ENCODE data around the gene ADAMTSL1.

The ADAMTSL1 gene

DNA sequence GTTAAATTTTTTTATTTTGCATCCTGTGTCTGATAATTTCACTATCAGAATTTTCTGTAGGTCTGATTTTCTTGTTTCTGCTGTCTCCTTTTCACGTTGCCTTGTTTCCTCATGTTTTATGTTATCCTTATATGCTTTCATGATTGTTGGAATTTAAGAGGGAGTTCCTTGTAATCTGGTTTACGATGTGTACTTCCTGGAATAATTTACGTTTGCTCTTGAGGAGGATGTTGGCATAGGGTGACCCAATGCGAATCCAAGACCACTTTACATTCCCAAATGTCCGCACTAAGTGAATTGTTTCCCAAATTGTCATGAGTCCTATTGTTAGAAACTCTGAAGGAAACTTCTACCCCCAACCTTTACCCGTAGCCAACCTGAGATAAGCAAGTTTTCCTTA lies 80.3 kb downstream of the ADAMTSL1 start:
- no peak for DNase-seq (ENCODE audit: low spot score)

DNA sequence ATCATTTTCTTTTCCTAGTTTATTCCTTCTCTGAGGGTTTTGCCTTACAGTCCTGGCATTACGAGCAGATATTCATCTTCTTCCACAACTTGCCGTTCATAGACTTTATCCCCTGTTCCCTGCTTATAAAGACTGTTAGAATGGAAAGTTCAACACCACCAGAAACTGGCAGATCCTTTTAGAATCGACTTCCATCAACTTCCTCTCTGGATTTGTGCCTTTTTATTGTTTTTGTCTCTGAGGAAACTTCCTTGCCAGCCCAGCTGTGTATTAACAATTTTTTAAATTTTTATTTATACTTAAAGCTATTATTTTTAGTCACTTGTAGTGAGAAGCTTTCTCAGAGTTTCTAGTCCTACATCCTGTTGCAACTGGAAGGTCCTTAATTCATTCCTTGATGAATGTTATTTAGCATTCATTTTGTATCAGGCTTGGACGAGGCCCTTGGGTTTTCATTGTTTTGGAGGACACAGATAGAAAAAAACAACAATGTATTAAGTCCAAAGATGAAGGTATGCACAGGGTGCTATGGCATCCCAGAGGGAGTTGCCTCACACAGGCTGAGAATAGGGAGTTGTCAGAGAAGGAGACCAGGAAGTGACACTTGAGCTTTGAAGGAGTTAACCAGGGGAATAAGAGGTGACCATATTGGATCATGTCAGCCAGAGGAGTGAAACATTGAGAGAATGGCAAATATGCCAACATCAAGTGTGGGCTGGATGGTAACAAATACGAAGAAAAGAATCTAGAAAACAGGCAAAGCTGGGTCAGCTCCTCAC lies 81.3 kb downstream of the ADAMTSL1 start:
- DNase-seq (ENCODE audit: low spot score): no peak

DNA sequence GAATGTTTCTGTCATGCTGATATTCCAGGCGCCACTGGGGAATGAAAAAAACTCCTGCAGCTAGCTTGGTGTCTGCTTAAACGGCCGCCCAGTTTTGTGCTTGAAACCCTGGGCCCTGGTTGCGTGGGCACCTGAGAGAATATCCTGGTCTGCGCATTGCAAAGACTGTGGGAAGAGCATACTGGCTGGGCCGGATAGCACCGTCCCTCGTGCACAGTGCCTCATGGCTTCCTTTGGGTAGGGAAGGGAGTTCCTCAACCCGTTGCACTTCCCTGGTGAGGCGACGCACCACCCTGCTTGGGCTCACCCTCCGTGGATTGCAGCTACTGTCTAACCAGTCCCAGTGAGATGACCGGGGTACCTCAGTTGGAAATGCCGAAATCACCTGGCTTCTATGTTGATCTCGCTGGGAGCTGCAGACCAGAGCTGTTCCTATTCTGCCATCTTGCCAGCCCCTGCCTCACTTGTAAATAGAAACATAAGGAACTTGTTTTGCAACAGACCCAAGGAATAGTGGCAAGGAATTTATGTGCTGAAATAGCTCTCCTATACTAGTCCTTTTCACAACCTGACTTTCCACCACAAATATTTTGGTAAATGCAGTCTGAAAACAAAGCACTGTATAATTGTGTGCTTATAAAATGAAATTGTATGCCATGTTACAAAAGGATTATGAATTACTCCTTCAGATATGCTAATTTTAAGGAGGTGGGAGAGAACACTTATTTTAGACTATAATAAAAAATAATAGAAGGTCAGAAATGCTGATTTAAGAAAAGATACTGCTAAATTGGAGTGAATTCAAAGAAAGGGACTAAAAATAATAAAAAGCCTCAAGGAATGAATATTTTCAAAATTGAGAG lies 90.3 kb downstream of the ADAMTSL1 start:
- DNase-seq (ENCODE audit: low spot score): no peak

DNA sequence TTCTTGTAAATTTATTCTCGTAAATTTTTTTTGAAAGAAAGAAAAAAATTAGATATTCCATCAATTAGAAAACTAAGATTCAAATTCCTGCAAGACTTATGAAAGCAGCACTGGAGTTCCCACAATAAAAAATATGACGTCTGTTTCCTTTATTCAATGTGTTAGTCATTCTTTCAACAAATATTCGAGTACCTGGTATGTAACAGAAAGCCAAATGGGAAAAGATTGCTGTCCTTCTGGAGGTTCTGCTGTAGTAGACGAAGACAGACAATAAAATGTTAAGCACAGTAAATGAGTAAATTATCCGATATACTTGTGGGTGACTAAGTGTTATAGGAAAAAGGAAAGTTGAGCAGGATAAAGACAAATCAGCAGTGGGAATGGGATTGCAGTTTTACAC lies 92.2 kb downstream of the ADAMTSL1 start:
- DNase-seq (ENCODE audit: low spot score): no peak

DNA sequence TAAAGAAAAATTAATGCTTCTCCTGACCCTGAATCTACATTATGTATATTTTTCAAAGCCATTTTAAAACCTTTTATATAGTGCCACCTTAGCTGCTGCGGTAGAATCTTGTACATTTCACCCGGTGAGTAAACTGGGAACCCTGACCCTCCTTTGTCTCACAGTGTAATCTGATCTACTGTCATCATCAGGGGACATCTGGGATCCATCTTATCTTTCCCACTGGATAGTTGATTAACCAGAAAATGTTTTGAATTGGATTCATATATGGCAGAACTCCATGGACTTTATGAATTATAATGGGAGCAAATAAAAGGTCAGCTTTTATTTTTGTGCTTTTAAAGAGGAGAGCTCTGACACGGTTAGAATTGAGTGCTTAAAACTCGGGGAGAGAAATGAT lies 95.0 kb downstream of the ADAMTSL1 start:
- DNase-seq (ENCODE audit: low spot score): no peak

DNA sequence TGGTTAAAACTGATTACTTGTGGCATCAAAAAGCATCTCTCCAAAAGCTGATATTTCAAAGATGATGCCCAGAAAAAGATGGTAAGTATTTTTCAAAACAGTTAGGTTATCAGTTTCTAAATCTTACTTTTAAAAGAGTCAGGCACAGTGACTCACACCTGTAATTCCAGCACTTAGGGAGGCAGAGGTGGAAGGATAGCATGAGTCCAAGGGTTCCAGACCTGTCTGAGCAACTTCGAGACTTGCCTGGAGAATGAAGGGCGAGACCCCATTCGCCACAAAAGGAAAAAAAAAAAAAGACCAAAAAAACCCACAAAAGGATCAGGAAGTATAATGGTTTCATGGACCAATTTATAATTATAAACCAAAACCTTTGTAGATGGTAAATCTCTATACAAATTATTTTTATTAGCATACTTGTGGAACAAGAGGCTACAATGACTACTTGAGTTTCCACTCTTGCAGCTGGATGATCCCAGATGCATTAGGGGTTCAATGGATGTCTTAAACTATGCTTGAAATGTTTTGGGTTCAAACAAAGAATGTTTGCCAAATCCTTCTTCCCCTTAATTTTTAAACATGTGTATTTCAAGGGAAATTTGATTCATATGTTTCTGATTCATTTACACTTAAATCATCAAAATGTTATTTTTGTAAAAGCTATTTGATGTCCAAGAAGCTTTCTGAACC lies 96.1 kb downstream of the ADAMTSL1 start:
- DNase-seq (ENCODE audit: low spot score): no peak

DNA sequence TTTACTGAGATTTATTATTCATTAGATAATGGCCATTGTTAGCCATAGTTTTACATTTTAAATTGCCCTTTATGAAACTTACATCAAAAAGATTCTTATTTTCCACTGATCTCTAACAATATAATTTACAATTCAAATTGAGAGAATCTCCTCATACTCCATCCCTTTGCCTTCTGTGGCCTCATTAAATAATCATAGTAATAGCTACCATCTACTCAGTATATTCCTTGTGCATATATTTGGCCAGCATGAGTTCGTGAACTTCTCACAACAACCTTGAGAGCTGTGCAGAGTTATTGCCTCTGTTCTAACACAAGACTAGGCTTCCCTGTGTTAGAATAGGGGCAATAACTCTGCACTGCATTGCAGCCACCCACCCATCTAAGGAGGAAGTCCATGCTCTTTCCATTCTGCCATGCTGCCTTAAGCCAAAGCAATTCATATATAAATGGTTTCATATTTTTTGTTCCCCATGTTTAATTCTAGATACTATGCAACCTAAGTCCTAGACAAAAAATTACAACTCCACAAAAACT lies 99.1 kb downstream of the ADAMTSL1 start:
- DNase-seq (ENCODE audit: low spot score): no peak

DNA sequence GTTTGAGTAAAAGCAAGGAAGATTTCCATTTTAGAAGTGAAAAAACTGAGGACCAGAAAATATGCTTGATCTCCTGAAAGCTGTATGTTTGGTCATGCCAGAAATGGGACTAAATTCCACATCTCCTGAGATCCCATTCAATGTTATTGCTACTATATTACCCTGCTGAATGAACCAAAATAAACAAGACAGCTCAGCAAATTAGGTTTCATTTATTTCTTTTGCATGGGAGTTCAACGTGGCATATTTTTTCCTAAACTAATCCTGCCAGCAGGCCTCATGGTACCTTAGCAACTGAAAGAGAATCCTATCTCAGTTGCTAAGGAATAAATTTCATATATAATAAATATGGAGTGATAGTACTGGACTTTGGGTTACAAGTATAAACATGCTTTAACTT lies 101.7 kb downstream of the ADAMTSL1 start:
- DNase-seq (ENCODE audit: low spot score): no peak

DNA sequence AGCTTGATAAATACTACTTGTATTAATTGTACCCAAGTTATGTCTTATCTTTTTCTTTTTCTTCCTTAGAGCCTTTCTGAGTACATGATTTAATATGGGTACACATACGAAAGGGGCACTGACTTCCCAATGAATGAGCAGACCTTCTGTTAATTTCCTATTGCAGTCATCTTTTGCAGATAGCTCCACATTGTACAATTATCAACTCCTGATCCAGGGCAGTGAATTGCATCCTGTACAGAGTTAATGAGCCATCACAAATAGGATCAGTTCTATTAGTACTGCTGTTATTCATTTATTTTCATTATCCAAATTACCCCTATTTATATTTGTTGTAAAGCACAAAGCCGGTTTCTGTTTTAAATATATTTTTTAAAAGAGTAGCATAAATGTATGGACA lies 105.6 kb downstream of the ADAMTSL1 start:
- no peak for DNase-seq (ENCODE audit: low spot score)

DNA sequence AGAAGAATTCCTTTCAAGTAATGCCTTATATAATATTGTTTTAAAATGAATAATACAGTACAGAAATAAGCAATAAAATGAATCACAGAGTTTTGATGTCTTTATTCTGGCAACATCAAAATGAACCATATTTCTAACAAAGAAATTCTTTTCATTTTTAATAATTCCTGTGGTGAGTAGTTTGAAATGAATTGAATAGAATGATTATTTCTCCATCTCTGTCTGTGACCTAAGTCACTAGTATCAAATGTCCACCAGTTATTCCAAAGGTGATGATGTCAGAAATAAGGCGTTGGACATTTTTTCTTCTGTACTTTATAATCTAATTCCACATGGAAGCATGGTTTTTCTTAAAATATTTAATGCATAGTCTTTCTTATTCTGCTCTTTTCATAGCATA lies 106.2 kb downstream of the ADAMTSL1 start:
- no peak for DNase-seq (ENCODE audit: low spot score)

DNA sequence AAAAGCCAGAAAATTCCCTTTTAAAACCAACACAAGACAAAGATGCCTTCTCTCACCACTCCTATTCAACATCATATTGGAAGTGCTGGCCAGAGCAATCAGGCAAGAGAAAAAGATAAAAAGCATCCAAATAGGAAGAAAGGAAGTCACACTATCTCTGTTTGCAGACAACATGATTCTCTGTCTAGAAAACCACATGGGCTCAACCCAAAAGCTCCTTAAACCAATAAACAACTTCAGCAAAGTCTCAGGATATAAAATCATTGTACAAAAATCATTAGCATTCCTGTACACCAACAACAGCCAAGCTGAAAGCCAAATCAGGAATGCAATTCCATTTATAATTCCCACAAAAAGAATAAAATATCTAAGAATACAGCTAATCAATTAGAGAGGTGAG lies 112.0 kb downstream of the ADAMTSL1 start:
- DNase-seq (ENCODE audit: low spot score): no peak

DNA sequence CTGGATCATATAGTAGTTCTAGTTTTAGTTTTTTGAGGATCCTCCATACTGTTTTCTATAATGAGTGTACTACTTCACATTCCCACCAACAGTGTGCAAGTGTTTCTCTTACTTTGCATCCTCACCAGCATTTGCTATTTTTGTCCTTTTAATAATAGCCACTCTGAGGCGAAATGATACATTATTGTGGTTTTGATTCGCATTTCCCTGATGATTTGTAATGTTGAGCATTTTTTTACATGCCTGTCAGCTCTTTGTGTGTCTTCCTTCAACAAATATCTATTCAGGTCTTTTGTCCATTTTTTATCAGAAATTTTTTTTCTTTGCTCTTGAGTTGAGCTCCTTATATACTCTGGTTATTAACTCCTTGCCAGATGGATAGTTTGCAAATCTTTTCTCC lies 114.0 kb downstream of the ADAMTSL1 start:
- DNase-seq (ENCODE audit: low spot score): no peak

DNA sequence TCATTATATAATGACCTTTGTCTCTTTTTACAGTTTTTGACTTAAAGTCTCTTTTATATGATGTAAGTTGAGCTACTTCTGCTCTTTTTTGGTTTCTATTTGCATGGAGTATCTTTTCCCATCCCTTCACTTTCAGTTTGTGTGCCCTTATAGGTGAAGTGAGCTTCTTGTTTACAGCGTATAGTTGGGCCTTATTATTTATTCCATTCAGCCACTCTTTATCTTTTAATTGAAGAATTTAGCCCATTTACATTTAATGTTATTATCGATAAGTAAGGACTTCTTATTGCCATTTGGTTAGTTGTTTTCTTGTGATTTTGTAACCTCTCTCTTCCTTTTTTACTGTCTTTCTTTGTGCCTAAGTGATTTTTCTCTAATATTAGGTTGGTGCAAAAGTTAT lies 117.3 kb downstream of the ADAMTSL1 start:
- DNase-seq (ENCODE audit: low spot score): no peak

DNA sequence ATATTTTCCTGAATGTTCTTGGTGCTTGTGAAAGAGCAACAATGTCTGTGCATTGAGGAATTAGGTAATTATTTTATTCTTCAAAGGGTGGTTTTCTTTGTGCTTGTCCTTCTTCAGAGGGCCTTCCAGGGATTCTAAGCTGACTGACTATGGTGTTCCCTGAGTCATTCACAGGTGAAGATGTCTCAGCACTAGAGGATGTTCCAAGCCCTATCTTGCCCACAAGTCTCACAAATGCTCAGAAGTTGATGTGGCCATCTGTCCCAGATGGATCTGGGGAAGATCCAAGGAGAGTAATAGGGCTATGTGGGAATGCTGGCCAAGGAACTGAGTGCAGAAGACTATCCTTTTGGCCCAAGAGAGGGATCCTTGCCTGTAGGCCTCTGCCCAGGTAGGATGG lies 120.9 kb downstream of the ADAMTSL1 start:
- no peak for DNase-seq (ENCODE audit: low spot score)

DNA sequence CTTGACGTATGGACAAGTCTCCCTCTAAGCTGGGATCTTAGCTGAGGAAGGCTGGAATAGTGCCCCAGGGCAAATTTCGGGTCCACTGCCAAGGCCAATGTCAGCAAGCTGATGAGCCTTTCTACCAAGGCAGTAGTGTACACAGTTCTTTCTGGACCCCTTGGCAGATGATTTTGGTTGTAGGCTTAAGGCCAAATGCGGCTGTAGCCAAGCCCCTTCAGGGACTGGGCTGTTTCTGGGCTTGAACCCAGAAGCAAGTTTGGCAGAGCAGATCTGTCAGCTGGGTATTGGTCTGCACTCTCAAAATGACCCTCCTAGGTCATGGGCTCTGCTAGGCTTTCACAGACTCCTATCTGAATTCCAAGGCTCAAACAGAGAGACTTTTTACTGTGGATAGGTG lies 121.6 kb downstream of the ADAMTSL1 start:
- DNase-seq (ENCODE audit: low spot score): no peak

DNA sequence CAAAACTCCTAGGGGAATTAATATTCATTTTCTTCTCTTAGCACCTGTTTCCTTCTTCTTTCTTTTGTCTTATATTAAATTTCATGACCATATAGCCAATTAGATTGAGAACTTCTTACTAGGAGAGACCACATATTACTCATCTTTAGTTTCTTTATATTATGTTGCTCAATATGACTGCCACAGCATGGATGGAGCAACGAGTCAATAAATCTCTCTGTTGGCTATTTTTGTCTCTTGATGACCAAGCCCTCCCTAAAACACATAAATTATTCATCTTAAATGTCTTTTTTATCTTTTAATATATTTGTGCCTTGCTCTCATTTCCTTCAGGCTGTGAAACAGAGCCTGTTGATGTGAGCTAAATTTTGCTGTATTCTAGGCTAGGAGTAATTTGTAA lies 123.0 kb downstream of the ADAMTSL1 start:
- DNase-seq (ENCODE audit: low spot score): no peak

DNA sequence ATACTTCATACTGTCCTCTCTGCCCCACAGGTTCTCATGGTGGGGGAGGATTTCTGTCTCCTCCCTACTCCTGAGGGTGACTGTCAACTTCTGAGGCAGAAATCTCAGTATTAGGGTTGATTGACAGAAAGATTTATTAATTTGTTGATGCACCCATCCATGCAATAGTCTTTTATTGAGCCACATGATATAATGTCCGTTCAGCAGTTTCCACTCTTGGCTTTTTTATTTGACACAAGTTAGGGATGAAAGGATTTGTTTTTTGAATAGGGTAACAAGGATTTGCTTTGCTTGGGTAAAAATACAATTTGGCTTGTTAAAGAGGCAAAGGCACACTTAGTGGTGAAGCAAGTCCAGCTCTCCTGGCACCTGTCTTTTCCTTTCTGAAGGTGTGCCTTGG lies 125.0 kb downstream of the ADAMTSL1 start:
- DNase-seq (ENCODE audit: low spot score): no peak

DNA sequence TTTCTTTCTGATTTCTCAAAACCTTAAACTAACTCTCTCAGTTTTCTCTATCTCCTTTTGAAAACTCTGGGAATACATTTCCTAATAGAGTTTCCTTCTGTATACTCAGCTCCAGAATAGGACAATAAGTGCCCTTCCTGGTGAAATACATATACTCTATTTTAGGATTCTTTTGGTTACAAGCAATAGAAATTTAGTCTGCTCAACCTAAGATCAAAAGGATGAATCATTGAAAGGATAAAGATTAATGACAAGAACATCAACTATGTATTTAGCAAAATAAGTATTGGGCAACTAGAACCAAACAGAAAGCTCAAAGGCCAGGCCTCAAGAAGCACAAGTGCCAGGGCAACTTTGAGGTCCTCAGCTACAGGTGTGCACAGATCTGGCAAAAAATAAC lies 127.1 kb downstream of the ADAMTSL1 start:
- DNase-seq (ENCODE audit: low spot score): no peak

DNA sequence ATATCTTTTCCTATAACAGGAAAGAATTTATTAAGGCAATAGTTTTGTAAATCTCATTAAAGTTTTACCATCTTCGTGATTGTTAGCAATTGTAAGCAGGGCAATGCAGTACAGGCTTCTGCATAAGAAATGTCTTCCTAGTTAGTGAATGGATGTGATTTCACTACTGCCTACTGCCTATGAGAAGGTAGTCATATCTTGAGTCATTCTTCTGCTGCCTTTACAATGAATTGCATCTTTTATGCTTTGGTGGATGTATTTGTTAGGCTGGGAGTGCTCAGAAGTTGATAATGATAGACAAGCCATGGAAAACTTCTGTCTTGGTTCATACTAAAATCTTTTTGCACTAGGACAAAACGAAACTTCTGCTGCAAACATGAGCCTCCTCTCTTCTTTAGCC lies 128.0 kb downstream of the ADAMTSL1 start:
- no peak for DNase-seq (ENCODE audit: low spot score)

DNA sequence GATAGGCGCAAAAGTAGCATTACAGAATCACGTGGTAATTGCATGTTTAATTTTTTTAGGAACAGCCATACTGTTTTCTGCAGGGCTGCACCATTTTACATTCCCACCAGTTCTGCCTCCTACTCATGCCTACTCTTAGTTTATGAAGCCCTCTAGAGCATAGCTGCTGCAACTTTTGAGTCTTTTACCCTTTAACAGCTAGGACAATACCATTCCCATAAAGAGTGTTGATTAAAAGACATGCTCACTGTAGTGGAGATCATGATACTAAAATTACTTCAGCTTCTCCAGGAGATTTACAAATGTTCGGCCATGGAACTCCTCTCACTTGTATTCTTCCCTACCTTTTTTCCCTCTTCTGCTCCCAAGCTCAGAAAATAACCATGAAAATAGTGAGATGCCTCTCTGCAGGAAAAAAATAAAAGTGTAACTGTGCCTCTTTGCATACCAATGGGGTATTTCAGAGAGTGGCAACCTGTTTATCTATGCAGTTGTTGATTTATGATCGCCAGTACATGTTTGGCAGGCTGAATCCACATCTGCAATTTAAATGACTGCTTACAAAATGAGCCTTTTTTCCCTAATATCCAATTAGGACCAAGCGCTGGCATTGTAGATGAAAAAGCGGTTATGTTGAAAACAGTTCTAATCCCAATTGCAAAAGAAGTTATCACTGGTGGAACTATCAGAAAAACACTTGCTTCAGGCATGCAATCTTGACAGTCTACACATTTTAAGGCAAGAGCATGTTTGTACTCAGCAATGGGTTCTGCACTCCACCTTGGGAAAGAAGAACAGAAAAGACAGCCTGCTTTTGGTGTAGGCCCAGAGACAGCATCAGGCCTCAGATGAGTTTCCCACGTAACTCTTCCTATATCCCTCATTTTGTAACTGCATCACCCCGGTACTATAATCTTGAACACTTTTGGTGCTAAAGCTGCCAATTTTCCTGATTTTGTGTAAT lies 131.1 kb downstream of the ADAMTSL1 start:
- no peak for DNase-seq (ENCODE audit: low spot score)

DNA sequence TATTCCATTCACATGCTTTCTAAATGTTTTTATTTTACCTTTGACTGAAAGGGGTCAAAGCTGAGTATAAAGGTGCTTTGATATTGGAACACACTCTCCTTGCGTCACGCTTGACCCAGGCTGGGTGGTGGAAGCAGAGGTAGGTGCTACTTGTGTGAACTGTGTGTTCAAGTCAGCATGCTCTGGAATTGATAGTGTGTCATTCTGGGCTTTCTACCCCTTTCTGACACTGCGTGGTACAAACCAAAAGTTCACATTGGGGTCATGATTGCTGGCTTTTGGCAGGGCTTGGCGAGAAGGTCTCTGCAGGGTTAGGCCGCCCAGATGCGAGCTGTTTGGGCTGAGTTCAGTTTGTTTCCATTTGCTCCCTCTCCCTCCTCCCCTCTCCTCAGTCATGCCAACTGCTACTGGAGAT lies 131.8 kb downstream of the ADAMTSL1 start:
- DNase-seq (ENCODE audit: low spot score): no peak
